GM23338 (cell line): ENCODE measurements around the gene FBLN5.

ENCODE experiments used
- NANOG ChIP-seq: IDR thresholded peaks from 2 replicates; pipeline ENCODE4 v1.6.1; 2016; ENCODE audit warnings: antibody characterized with exemption, borderline replicate concordance
- TF ChIP-seq, protein P1 (sequence below), 2 experiments: fragments of 200-600 bp in 1 of 2; sonication (generic) in 1 of 2; conservative IDR thresholded peaks; 2 replicates each; pipeline versions ENCODE4 v1.5.1 to v1.6.1; 2016 to 2017; ENCODE audit warnings: antibody characterized with exemption in 2 of 2, low read depth in 2 of 2, mild to moderate bottlenecking in 2 of 2, moderate library complexity in 1 of 2

DNA sequence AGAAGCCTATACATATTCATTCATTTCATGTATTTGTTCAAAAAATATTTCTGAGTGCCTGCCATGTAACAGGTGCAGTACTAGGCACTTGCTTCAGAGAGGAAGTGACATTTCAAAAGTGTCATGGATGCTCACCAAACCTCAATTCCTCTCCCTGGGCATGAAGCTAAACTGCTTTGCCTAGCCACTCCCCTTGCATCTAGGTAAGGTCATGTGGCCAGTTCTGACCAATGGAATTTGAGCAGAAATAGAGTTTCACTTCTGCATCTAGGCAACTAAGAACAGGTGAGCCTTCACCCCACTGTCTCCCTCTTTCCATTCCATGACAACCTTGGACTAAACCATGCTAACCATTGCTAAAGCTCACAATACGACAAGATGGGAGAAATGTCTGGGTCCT, 107.7 kb downstream of the FBLN5 start:
- TF ChIP-seq NANOG, result no peak
- TF ChIP-seq, protein P1, sequence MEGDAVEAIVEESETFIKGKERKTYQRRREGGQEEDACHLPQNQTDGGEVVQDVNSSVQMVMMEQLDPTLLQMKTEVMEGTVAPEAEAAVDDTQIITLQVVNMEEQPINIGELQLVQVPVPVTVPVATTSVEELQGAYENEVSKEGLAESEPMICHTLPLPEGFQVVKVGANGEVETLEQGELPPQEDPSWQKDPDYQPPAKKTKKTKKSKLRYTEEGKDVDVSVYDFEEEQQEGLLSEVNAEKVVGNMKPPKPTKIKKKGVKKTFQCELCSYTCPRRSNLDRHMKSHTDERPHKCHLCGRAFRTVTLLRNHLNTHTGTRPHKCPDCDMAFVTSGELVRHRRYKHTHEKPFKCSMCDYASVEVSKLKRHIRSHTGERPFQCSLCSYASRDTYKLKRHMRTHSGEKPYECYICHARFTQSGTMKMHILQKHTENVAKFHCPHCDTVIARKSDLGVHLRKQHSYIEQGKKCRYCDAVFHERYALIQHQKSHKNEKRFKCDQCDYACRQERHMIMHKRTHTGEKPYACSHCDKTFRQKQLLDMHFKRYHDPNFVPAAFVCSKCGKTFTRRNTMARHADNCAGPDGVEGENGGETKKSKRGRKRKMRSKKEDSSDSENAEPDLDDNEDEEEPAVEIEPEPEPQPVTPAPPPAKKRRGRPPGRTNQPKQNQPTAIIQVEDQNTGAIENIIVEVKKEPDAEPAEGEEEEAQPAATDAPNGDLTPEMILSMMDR (conservative IDR thresholded peaks at IDR 0.05; ENCODE audit: low read depth in 2 of 2), result no peak
